Retina (tissue), 1 donor: ENCODE results near the gene CCSAP.
"Not testable (repeated sequence)": the region's sequence is repeated elsewhere in the genome, so short reads cannot be mapped to it uniquely, and the experiment has no call there.

Experiments
- DNase-seq: peaks from one replicate; pipeline ENCODE4 v3.0.0-alpha.2; 2016

Gene CCSAP

GRCh38 chr1:229325401-229325800 is 17.4 kb downstream of the CCSAP start:
- no peak for DNase-seq

- no peak for DNase-seq
These were observed 18.8 kb downstream of the CCSAP start for GRCh38 chr1:229323885-229324553.

- no peak for DNase-seq
These were observed 19.6 kb downstream of the CCSAP start for GRCh38 chr1:229323201-229323600.

GRCh38 chr1:229319487-229319886 is 23.4 kb downstream of the CCSAP start:
- no peak for DNase-seq

- DNase-seq: no peak
These were observed 24.8 kb downstream of the CCSAP start for GRCh38 chr1:229318056-229318455.

GRCh38 chr1:229316166-229316565 is 26.7 kb downstream of the CCSAP start:
- DNase-seq: no peak

GRCh38 chr1:229310833-229311232 is 32.0 kb downstream of the CCSAP start:
- DNase-seq: no peak

- DNase-seq: no peak
These were observed 33.2 kb downstream of the CCSAP start for GRCh38 chr1:229309684-229310083.

GRCh38 chr1:229309074-229309473 is 33.8 kb downstream of the CCSAP start:
- DNase-seq: no peak

- no peak for DNase-seq
These were observed 37.5 kb downstream of the CCSAP start for GRCh38 chr1:229305392-229305791.

GRCh38 chr1:229303855-229304254 is 39.0 kb downstream of the CCSAP start:
- DNase-seq: no peak

GRCh38 chr1:229302740-229303139 is 40.1 kb downstream of the CCSAP start:
- DNase-seq: no peak

- no peak for DNase-seq
These were observed 42.6 kb downstream of the CCSAP start for GRCh38 chr1:229300099-229300757.

- DNase-seq: no peak
These were observed 43.9 kb downstream of the CCSAP start for GRCh38 chr1:229298887-229299503.

GRCh38 chr1:229298420-229298819 is 44.4 kb downstream of the CCSAP start:
- no peak for DNase-seq

GRCh38 chr1:229297746-229298145 is 45.1 kb downstream of the CCSAP start:
- DNase-seq: no peak

GRCh38 chr1:229296541-229296941 is 46.3 kb downstream of the CCSAP start:
- DNase-seq: no peak

- no peak for DNase-seq
These were observed 47.1 kb downstream of the CCSAP start for GRCh38 chr1:229295745-229296144.

GRCh38 chr1:229293528-229294204 is 49.2 kb downstream of the CCSAP start:
- no peak for DNase-seq

- not testable (repeated sequence) for DNase-seq
These were observed 51.2 kb downstream of the CCSAP start for GRCh38 chr1:229291686-229292085.

- no peak for DNase-seq
These were observed 54.3 kb downstream of the CCSAP start for GRCh38 chr1:229288516-229288915.

GRCh38 chr1:229287267-229287666 is 55.6 kb downstream of the CCSAP start:
- DNase-seq: no peak

GRCh38 chr1:229286099-229286766 is 56.6 kb downstream of the CCSAP start:
- DNase-seq: no peak
